HT1080 (cell line): ENCODE measurements around the gene MAP3K21. TPM values are rescaled to one million over a fixed set of nuclear protein-coding genes. Genes with fewer than 3 reads are reported as not detected.

Experiments used
- DNase-seq: peaks from one replicate; pipeline ENCODE4 v3.0.0-alpha.2; 2015; ENCODE audit warnings: low read depth
- total RNA-seq: library from RNA; depleted of rRNA; stranded (reverse); fragments of >200 nt; shearing (Covaris generic); gene quantifications from 2 replicates; pipeline ENCODE4 v1.2.3, GENCODE V29; 2014; rRNA removed

Gene MAP3K21
- total RNA-seq, 1 experiment from 2014 or later = 6.1 TPM

- no peak for DNase-seq
These were observed 106.1 kb downstream of the MAP3K21 start for GRCh38 chr1:233433436-233434210.

Other genes with a start within 250 kb of the MAP3K21 start
- gene PCNX2, start 32.0 kb upstream of the MAP3K21 start, total RNA-seq = 10.5 and 15.3 TPM in 2 replicates